KMS-11 (cell line): ENCODE measurements around the gene NDUFAF5.

Source experiments
- H2AFZ ChIP-seq: fragments of 200-600 bp; sonication (generic); 2 replicates; pipeline ENCODE4 v1.6.1; 2016; ENCODE audit warnings: antibody characterized with exemption, mixed run types, low read depth
- H3K27ac ChIP-seq: fragments of 200-600 bp; sonication (generic); 2 replicates; pipeline ENCODE4 v1.6.1; 2016; ENCODE audit warnings: mild to moderate bottlenecking, mixed run types
- H3K27me3 ChIP-seq: fragments of 200-600 bp; sonication (generic); 2 replicates; pipeline ENCODE4 v1.6.1; 2017; ENCODE audit warnings: mild to moderate bottlenecking, low read depth, mixed run types, moderate library complexity; ENCODE audit not compliant: insufficient read depth
- H3K36me3 ChIP-seq: fragments of 200-600 bp; sonication (generic); 2 replicates; pipeline ENCODE4 v1.6.1; 2017; ENCODE audit warnings: mild to moderate bottlenecking, mixed run types; ENCODE audit not compliant: insufficient read depth
- H3K4me1 ChIP-seq: fragments of 200-600 bp; sonication (generic); 2 replicates; pipeline ENCODE4 v1.6.1; 2016; ENCODE audit warnings: mild to moderate bottlenecking, low read depth, mixed run types; ENCODE audit not compliant: poor library complexity, severe bottlenecking
- H3K4me2 ChIP-seq: fragments of 200-600 bp; sonication (generic); 2 replicates; pipeline ENCODE4 v1.7.0; 2016; ENCODE audit warnings: mild to moderate bottlenecking, mixed run types
- H3K4me3 ChIP-seq: fragments of 200-600 bp; sonication (generic); IDR thresholded peaks from 2 replicates; pipeline ENCODE4 v1.6.1; 2017; ENCODE audit warnings: low read depth, low read length, mixed read lengths; ENCODE audit not compliant: insufficient read depth
- H3K79me2 ChIP-seq: fragments of 200-600 bp; sonication (generic); 2 replicates; pipeline ENCODE4 v1.6.1; 2016; ENCODE audit warnings: low read depth, mixed run types; ENCODE audit not compliant: insufficient read depth
- H3K9ac ChIP-seq: fragments of 200-600 bp; sonication (generic); 2 replicates; pipeline ENCODE4 v1.6.1; 2016; ENCODE audit warnings: mild to moderate bottlenecking, mixed run types
- H4K20me1 ChIP-seq: fragments of 200-600 bp; sonication (generic); 2 replicates; pipeline ENCODE4 v1.6.1; 2016; ENCODE audit warnings: mild to moderate bottlenecking, mixed run types; ENCODE audit not compliant: insufficient read depth
- CTCF ChIP-seq: fragments of 200-600 bp; sonication (generic); conservative IDR thresholded peaks from 2 replicates; pipeline ENCODE4 v1.6.1; 2017; ENCODE audit warnings: low read depth, mild to moderate bottlenecking, antibody characterized with exemption, low read length, moderate library complexity, mixed read lengths

Gene NDUFAF5

GRCh38 chr20:13777171-13777601 is 7.6 kb upstream of the NDUFAF5 start:
- TF ChIP-seq CTCF: no peak
- H3K4me1 ChIP-seq: no peaks in the 10 kb centered on the region
- no peaks in the 10 kb centered on the region for H3K27me3 ChIP-seq
- no peak overlapping the region for H3K27ac ChIP-seq
- H3K36me3 ChIP-seq: no peaks in the 10 kb centered on the region
- H3K79me2 ChIP-seq: no peaks in the 10 kb centered on the region
- no peak overlapping the region for H3K4me2 ChIP-seq
- H3K9ac ChIP-seq: no peak overlapping the region
- no peaks in the 10 kb centered on the region; the same call in 1 of the 2 replicates for H4K20me1 ChIP-seq
- no peak overlapping the region for H3K4me3 ChIP-seq
- H2AFZ ChIP-seq: no peak overlapping the region

- no peak overlapping the region for H3K9ac ChIP-seq
- no peaks in the 10 kb centered on the region for H3K36me3 ChIP-seq
- no peak overlapping the region for H2AFZ ChIP-seq
- H3K4me1 ChIP-seq: peaks cover 7% of the 10 kb centered on the region
- no peaks in the 10 kb centered on the region for H3K27me3 ChIP-seq
- no peak overlapping the region for H3K27ac ChIP-seq
- H3K4me3 ChIP-seq: no peak overlapping the region
- no peaks in the 10 kb centered on the region; the same call in 1 of the 2 replicates for H4K20me1 ChIP-seq
- TF ChIP-seq CTCF: no peak
- H3K4me2 ChIP-seq: no peak overlapping the region
- H3K79me2 ChIP-seq: peaks cover 6% of the 10 kb centered on the region
Measured at GRCh38 chr20:13778827-13779226, 6.0 kb upstream of the NDUFAF5 start.

- peaks cover 30% of the 10 kb centered on the region for H3K79me2 ChIP-seq
Measured at GRCh38 chr20:13783528-13783927, 1.3 kb upstream of the NDUFAF5 start.

GRCh38 chr20:13784271-13784892 is 446 bp upstream of the NDUFAF5 start:
- Histone ChIP-seq H3K4me2 (peak overlapping the region; percentile 71), H3K4me1 (peaks cover 20% of the 10 kb centered on the region), H3K79me2 (peaks cover 30% of the 10 kb centered on the region), H3K36me3 (no peaks in the 10 kb centered on the region), H3K27ac (peak overlapping the region; percentile 77; the same call in 1 of the 2 replicates), H2AFZ (peak overlapping the region; percentile 79), H3K27me3 (no peaks in the 10 kb centered on the region), H3K9ac (peak overlapping the region; percentile 81; the same call in 1 of the 2 replicates), H3K4me3 (no peak overlapping the region), H4K20me1 (no peaks in the 10 kb centered on the region)
- TF ChIP-seq CTCF: no peak

More at GRCh38 chr20:13783528-13783927, 1.3 kb upstream of the NDUFAF5 start:
- Histone ChIP-seq H2AFZ (no peak overlapping the region), H3K4me3 (no peak overlapping the region), H3K27ac (no peak overlapping the region), H3K4me2 (peak overlapping the region; percentile 71), H3K36me3 (no peaks in the 10 kb centered on the region), H3K4me1 (peaks cover 20% of the 10 kb centered on the region), H4K20me1 (no peaks in the 10 kb centered on the region), H3K27me3 (no peaks in the 10 kb centered on the region), H3K9ac (no peak overlapping the region; the same call in 1 of the 2 replicates)
- TF ChIP-seq CTCF: no peak
